Smooth muscle cell (in vitro differentiated cells): Measurements from ENCODE around the gene ADAP2. TPM values are rescaled to one million over a fixed set of nuclear protein-coding genes. Genes with fewer than 3 reads are reported as not detected.
"Not testable (repeated sequence)": the region's sequence is repeated elsewhere in the genome, so short reads cannot be mapped to it uniquely, and the experiment has no call there.

ENCODE experiments used
- DNase-seq: peaks from one replicate; lab custom pipeline; 2025; ENCODE audit not compliant: unreplicated experiment; lab: John Stamatoyannopoulos, UW
- H2AFZ ChIP-seq: fragments of 200-600 bp; sonication (generic); 2 replicates; pipeline ENCODE4 v1.6.0; 2016; ENCODE audit warnings: antibody characterized with exemption, low read depth, mild to moderate bottlenecking
- H3F3A ChIP-seq: fragments of 200-600 bp; sonication (generic); 2 replicates; pipeline ENCODE4 v1.6.0; 2017; ENCODE audit warnings: antibody characterized with exemption, low read depth
- H3K27ac ChIP-seq: fragments of 200-600 bp; sonication (generic); 2 replicates; pipeline ENCODE4 v1.5.1; 2016; ENCODE audit warnings: low read depth, mild to moderate bottlenecking
- H3K27me3 ChIP-seq: fragments of 200-600 bp; sonication (generic); 2 replicates; pipeline ENCODE4 v1.6.1; 2016; ENCODE audit warnings: low read depth, mild to moderate bottlenecking
- H3K36me3 ChIP-seq: fragments of 200-600 bp; sonication (generic); 2 replicates; pipeline ENCODE4 v1.5.1; 2016; ENCODE audit warnings: low read depth
- H3K4me1 ChIP-seq: fragments of 200-600 bp; sonication (generic); 2 replicates; pipeline ENCODE4 v1.5.1; 2016; ENCODE audit warnings: low read depth
- H3K4me2 ChIP-seq: fragments of 200-600 bp; sonication (generic); 2 replicates; pipeline ENCODE4 v1.6.0; 2016; ENCODE audit warnings: mild to moderate bottlenecking
- H3K4me3 ChIP-seq: fragments of 200-600 bp; sonication (generic); 2 replicates; pipeline ENCODE4 v1.5.1; 2016; ENCODE audit warnings: mild to moderate bottlenecking
- H3K79me2 ChIP-seq: fragments of 200-600 bp; sonication (generic); 2 replicates; pipeline ENCODE4 v1.6.0; 2016; ENCODE audit warnings: low read depth, mild to moderate bottlenecking
- H3K9ac ChIP-seq: fragments of 200-600 bp; sonication (generic); 2 replicates; pipeline ENCODE4 v1.6.0; 2016; ENCODE audit warnings: low read depth
- H3K9me3 ChIP-seq: fragments of 200-600 bp; sonication (generic); replicated peaks from 2 replicates; pipeline ENCODE4 v1.5.1; 2016; ENCODE audit warnings: low read depth
- H4K20me1 ChIP-seq: fragments of 200-600 bp; sonication (generic); 2 replicates; pipeline ENCODE4 v1.6.0; 2016; ENCODE audit warnings: low read depth
- WGBS: methylation state at CpG from one replicate; pipeline ENCODE4 v1.1.7; 2016; ENCODE audit warnings: low lambda C conversion rate; 5-methylcytosine and 5-hydroxymethylcytosine counted together
- polyA plus RNA-seq: library from polyadenylated mRNA; unstranded; fragments of >200 nt; fragmentation: Nextera tagmentation; extraction: Ambion mirVana; gene quantifications from 2 replicates; pipeline ENCODE4 v1.2.1, GENCODE V29; 2016
- total RNA-seq: library from RNA; depleted of rRNA; stranded (reverse); fragments of >200 nt; gene quantifications from 2 replicates; pipeline ENCODE4 v1.2.3, GENCODE V29; 2014
- TF ChIP-seq, protein P1 (sequence below): fragments of 200-600 bp; sonication (generic); IDR thresholded peaks from 2 replicates; pipeline ENCODE4 v1.5.1; 2017; ENCODE audit warnings: borderline replicate concordance, mild to moderate bottlenecking, antibody characterized with exemption; ENCODE audit not compliant: insufficient read depth, poor library complexity, severe bottlenecking

The ADAP2 gene
- total and polyA plus RNA-seq, 2 experiments from 2014 or later = 0.13 to 0.43 TPM

DNA sequence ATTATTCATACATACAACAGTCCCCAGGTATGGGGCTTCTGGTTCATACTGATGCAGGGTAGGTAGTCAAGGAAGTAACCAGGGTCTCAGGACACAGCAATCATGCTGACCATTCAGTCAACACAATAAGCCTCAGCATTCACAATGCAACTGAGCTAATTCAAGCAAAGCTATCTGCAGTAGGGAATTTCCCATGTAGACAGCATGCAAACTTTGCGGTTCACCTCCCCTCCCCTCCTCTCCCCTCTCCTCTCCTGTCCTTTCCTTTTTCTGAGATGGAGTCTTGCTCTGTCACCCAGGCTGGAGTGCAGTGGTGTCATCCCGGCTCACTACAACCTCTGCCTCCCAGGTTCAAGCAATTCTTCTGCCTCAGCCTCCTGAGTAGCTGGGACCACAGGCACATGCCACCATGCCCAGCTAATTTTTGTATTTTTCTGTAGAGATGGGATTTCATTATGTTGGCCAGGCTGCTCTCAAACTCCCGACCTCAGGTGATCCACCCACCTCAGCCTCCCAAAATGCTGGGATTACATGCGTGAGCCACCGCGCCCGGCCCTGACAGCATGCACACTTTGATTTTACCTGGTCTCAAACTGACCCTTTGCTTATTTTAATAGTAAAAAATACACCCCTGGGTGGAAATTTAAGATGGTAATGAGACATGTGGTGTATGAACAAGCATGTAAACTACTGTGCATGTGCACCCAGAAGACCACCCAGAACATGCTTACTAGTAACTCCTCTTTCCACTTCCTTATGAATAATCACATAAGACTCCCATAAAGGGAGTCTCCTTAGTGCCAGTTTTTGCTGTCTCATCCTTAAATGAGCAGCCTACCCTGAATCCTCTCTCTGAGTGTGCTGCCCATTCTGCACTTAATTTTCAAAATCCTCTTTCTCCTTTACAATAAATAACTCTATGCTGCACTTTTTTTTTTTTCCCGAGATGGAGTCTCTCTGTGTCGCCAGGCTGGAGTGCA lies 39.8 kb downstream of the ADAP2 start:
- Histone ChIP-seq H3K27me3 (no peaks in the 10 kb centered on the region), H3K79me2 (no peaks in the 10 kb centered on the region), H3F3A (no peaks in the 10 kb centered on the region), H3K36me3 (no peaks in the 10 kb centered on the region), H3K4me1 (no peaks in the 10 kb centered on the region), H3K9me3 (no peaks in the 10 kb centered on the region), H3K9ac (no peak overlapping the region), H3K4me3 (no peak overlapping the region), H2AFZ (peak overlapping the region; percentile 5), H4K20me1 (no peaks in the 10 kb centered on the region), H3K4me2 (no peak overlapping the region), H3K27ac (no peak overlapping the region)
- no peak for DNase-seq
- TF ChIP-seq, protein P1, sequence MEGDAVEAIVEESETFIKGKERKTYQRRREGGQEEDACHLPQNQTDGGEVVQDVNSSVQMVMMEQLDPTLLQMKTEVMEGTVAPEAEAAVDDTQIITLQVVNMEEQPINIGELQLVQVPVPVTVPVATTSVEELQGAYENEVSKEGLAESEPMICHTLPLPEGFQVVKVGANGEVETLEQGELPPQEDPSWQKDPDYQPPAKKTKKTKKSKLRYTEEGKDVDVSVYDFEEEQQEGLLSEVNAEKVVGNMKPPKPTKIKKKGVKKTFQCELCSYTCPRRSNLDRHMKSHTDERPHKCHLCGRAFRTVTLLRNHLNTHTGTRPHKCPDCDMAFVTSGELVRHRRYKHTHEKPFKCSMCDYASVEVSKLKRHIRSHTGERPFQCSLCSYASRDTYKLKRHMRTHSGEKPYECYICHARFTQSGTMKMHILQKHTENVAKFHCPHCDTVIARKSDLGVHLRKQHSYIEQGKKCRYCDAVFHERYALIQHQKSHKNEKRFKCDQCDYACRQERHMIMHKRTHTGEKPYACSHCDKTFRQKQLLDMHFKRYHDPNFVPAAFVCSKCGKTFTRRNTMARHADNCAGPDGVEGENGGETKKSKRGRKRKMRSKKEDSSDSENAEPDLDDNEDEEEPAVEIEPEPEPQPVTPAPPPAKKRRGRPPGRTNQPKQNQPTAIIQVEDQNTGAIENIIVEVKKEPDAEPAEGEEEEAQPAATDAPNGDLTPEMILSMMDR = no peak
- WGBS = 87% methylated on average over 9 of the region's 9 CpGs

DNA sequence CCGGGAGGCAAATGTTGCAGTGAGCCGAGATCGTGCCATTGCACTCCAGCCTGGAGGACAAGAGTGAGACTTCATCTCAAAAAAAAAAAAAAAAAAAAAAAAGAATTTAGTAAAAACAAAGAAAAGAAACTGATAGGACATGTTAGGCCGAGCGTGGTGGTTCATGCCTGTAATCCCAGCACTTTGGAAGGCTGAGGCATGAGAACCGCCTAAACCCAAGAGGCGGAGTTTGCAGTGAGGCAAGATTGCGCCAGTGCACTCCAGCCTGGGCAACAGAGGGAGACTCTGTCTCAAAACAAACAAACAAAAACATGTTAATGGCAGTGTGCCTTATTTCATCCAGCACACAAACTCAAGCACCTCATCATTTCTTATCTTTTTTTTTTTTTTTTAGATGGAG lies 42.6 kb downstream of the ADAP2 start:
- not testable (repeated sequence) for H3K9ac ChIP-seq, H3K27me3 ChIP-seq, H3F3A ChIP-seq, H3K4me2 ChIP-seq, H3K4me1 ChIP-seq, H3K79me2 ChIP-seq, H3K27ac ChIP-seq, H4K20me1 ChIP-seq, H2AFZ ChIP-seq, DNase-seq, H3K36me3 ChIP-seq, H3K4me3 ChIP-seq, H3K9me3 ChIP-seq
- WGBS = 98% methylated on average over 8 of the region's 8 CpGs

DNA sequence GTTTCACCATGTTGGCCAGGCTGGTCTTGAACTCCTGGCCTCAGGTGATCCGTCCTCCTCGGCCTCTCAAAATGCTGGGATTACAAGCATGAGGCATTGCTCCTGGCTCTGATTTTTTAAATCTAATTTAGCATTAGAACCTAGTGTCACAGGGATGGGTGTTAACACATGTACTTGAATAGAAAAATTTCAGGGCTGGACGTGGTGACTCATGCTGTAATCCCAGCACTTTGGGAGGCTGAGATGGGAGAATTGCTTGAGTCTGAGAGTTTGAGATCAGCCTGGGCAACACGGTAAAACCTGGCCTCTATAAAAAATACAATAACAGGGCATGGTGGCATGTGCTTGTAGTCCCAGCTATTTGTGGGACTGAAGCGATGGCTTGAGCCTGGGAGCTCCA lies 43.1 kb downstream of the ADAP2 start:
- no peak for DNase-seq
- 55% methylated on average over 5 of the region's 5 CpGs for WGBS
- H4K20me1 ChIP-seq = no peaks in the 10 kb centered on the region

DNA sequence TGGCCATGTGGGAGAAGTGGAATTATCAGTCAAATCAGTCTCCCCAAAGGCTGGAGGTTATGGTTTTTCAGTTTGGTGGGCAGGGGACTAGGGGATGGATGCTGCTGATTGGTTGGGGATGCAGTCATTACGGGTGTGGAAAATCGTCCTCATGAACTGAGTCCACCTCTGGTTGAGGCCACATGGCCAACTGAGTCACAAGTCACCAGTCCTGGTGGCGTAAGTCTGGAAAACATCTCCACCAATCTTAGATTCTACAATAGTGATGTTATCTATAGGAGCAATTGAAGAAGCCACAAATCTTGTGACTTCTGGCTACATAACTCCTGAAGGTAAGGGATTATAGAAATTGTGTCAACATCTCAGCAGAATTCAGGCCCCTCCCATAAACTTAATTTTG lies 43.9 kb downstream of the ADAP2 start:
- Histone ChIP-seq H3K79me2 (no peaks in the 10 kb centered on the region), H3K36me3 (no peaks in the 10 kb centered on the region), H3K4me1 (no peaks in the 10 kb centered on the region), H2AFZ (no peak overlapping the region), H3K4me2 (no peak overlapping the region), H3K27ac (no peak overlapping the region), H3K9ac (no peak overlapping the region), H3K9me3 (no peaks in the 10 kb centered on the region), H3F3A (no peaks in the 10 kb centered on the region), H4K20me1 (no peaks in the 10 kb centered on the region), H3K4me3 (no peak overlapping the region), H3K27me3 (no peaks in the 10 kb centered on the region)
- TF ChIP-seq, protein P1 = no peak
- no peak for DNase-seq
- WGBS = 93% methylated on average over 3 of the region's 3 CpGs

More for the DNA sequence above, 43.1 kb downstream of the ADAP2 start:
- Histone ChIP-seq H3K4me2 (no peak overlapping the region), H3K27me3 (no peaks in the 10 kb centered on the region), H2AFZ (no peak overlapping the region), H3K27ac (no peak overlapping the region), H3K79me2 (no peaks in the 10 kb centered on the region), H3K36me3 (no peaks in the 10 kb centered on the region), H3K4me3 (no peak overlapping the region), H3F3A (no peaks in the 10 kb centered on the region), H3K9ac (no peak overlapping the region), H3K4me1 (no peaks in the 10 kb centered on the region), H3K9me3 (no peaks in the 10 kb centered on the region)
- TF ChIP-seq, protein P1 = no peak

DNA sequence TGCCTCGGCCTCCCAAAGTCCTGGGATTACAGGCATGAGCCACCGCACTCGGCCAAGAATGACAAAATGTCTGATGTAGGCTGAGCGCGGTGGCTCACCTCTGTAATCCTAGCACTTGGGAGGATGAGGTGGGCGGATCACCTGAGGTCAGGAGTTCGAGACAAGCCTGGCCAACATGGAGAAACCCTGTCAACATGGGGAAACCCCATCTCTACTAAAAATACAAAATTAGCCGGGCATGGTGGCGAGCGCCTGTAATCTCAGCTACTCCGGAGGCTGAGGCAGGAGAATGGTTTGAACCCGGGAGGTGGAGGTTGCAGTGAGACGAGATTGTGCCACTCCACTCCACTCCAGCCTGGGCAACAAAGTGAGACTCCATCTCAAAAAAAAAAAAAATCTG lies 46.2 kb downstream of the ADAP2 start:
- H4K20me1 ChIP-seq, H3K27me3 ChIP-seq, H3K79me2 ChIP-seq, H3F3A ChIP-seq, H3K9ac ChIP-seq, DNase-seq, H3K4me1 ChIP-seq, H2AFZ ChIP-seq, H3K27ac ChIP-seq, H3K4me3 ChIP-seq, H3K9me3 ChIP-seq, H3K36me3 ChIP-seq, H3K4me2 ChIP-seq: not testable (repeated sequence)
- 96% methylated on average over 13 of the region's 13 CpGs for WGBS
